ENCODE data around the gene AGAP6.
A peak's percentile ranks its signal among the peaks of the same experiment; 100 is the strongest.
"Not testable (repeated sequence)": the region's sequence is repeated elsewhere in the genome, so short reads cannot be mapped to it uniquely, and the experiment has no call there.

Gene AGAP6

DNA sequence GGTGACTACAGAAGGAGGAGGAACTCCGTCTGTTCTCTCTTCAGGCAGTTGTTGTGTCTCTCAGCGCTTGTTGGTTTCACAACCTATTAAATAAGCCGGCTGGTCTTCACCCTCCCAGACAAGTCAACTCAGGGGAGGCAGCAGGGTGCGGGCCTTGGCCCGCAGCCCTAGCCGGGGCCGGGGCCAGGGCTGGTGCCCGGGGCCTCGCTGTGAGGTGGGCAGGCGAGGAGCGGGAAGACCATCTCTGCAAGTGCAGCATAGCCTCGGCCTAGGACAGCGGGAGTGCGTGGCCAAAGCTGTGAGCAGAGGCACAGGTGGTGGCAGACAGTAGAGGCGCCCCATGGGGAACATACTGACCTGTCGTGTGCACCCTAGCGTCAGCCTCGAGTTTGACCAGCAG, at the start of gene AGAP6:
Gene AGAP6 (plus strand): TSS at position 31 of the 400 bp plus-strand sequence. CDS start 310 bp downstream, at position 341.
- DNase-seq (ENCODE audit: low spot score), result not testable (repeated sequence)

- DNase-seq (ENCODE audit: low spot score), result peak; percentile 81
Measured at GRCh38 chr10:49941447-49942338, 46.5 kb upstream of the AGAP6 start, which contains the start of the genes PARG and TIMM23B. PARG (minus strand) TSS chr10:49942027; CDS start chr10:49941725, 302 bp downstream. TIMM23B (plus strand) TSS chr10:49942053; CDS start chr10:49942195, 142 bp downstream.

GRCh38 chr10:49942339-49942705, 45.9 kb upstream of the AGAP6 start:
- not testable (repeated sequence) for DNase-seq (ENCODE audit: low spot score)

- DNase-seq (ENCODE audit: low spot score), result not testable (repeated sequence)
Measured at GRCh38 chr10:49943607-49944006, 44.6 kb upstream of the AGAP6 start.

DNA sequence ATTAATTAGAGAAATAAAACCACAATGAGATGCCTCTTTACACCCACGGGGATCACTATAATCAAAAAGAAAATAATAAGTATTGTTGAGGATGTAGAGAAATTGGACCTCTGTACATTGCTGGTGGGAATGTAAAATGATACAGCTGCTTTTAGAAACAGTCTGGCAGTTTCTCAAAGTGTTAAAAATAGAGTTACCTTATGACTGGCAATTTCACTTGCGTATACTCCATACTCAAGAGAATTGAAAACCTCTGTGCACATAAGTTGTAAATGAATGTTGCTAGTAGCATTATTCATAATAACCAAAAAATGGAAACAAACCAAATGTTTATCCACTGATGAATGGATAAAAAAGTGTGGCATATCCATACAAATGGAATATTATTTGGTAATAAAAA, 40.1 kb upstream of the AGAP6 start:
- not testable (repeated sequence) for DNase-seq (ENCODE audit: low spot score)

DNA sequence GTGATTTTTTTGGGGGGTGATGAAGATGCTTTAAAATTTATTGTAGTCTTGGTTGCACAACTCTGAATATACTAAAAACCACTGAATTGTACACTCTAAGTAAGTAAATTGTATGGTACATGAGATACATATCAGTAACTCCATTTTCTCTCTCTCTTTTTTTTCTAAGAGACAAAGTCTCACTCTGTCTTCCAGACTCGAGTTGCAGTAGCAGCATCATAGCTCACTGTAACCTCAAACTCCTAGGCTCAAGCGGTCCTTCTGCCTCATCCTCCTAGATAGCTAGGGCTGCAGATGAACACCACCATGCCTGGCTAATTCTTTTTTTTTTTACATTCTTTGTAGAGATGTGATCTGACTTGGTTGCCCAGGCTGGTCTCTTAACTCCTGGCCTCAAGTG, 39.5 kb upstream of the AGAP6 start:
- DNase-seq (ENCODE audit: low spot score), result not testable (repeated sequence)

DNA sequence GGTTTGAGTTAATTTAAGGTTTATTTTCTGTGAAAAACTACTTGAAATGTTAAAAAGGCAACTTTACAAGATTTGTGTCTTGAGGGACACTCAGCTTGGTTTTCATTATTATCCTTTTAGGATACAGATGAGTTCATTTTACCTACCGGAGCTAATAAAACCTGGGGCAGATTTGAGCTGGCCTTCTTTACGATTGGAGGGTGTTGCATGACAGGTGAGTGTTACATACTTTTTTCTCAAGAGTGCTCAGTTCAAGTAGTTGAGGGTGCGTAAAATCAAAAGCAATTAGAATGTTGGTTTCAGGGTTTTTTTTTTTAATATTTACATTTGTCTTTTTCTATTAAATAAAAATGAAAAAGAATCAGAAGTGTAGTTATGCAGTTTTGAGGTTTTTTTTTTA, 36.2 kb upstream of the AGAP6 start:
- not testable (repeated sequence) for DNase-seq (ENCODE audit: low spot score)

- DNase-seq (ENCODE audit: low spot score), result not testable (repeated sequence)
Measured at GRCh38 chr10:49953122-49953521, 35.1 kb upstream of the AGAP6 start.

DNA sequence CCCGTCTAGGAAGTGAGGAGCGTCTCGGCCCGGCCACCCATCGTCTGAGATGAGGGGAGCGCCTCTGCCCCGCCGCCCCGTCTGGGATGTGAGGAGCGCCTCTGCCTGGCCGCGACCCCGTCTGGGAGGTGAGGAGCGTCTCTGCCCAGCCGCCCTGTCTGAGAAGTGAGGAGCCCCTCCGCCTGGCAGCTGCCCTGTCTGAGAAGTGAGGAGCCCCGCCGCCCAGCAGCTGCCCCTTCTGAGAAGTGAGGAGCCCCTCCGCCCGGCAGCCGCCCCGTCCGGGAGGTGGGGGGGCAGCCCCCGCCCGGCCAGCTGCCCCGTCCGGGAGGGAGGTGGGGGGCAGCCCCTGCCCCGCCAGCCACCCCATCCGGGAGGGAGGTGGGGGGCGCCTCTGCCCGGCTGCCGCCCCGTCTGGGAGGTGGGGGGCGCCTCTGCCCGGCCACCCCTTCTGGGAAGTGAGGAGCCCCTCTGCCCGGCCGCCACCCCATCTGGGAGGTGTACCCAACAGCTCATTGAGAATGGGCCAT, 17.8 kb upstream of the AGAP6 start:
- DNase-seq (ENCODE audit: low spot score), result not testable (repeated sequence)

GRCh38 chr10:49971466-49971865, 16.7 kb upstream of the AGAP6 start:
- DNase-seq (ENCODE audit: low spot score), result not testable (repeated sequence)

- DNase-seq (ENCODE audit: low spot score), result not testable (repeated sequence)
Measured at GRCh38 chr10:49972094-49972493, 16.1 kb upstream of the AGAP6 start.

GRCh38 chr10:49977756-49978155, 10.4 kb upstream of the AGAP6 start:
- not testable (repeated sequence) for DNase-seq (ENCODE audit: low spot score)

- DNase-seq (ENCODE audit: low spot score), result not testable (repeated sequence)
Measured at GRCh38 chr10:49987207-49987606, 999 bp upstream of the AGAP6 start.

DNA sequence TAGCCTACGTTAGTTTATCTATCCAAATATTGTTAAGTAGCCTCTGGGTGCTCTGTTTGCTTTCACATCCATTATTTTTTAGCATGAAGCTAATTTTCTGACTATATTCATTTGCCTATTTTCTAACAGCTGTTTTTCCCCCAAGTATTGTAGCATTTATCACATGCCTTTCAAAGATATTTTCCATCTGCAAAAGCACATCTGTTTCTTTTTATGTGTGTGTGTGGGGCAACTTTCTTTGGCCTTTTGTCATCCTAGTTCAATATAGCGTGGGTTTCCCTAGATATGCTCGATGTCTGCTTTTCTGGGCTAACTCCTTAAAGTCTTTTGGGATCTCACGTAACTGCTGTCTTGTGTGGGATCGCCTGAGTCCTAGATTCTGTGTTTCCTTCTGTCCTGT, 7.1 kb downstream of the AGAP6 start:
- DNase-seq (ENCODE audit: low spot score), result not testable (repeated sequence)

- DNase-seq (ENCODE audit: low spot score), result not testable (repeated sequence)
Measured at GRCh38 chr10:50014024-50014423, 25.8 kb downstream of the AGAP6 start.

DNA sequence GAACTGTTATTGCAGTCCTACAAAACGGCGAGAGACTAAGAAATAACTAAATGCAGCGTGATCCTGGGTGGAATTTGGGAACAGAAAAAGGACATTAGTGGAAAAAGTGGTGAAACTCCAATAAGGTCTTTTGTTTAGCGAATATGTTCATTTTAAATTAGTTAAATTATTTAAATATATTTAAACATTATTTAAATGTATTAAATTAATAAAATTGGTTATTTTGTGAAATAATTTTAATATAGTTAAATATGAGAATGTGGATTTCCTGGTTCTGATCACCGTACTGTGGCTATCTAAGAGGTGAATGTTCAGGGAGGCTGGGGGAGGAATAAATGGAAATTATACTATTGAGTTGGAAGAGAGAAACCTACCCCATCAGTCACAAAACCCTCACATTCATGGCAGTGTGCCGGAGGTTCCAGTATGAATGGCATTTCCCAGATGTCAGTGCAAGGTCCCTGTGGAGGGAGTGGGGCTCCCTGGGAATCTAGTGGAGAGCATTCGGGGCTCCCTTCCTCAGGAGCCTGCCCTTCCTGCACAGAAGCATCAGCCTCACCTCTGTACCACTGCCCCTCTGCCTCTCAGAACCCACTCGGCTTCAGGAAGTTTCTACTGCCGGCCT, 27.5 kb downstream of the AGAP6 start:
- DNase-seq (ENCODE audit: low spot score), result not testable (repeated sequence)

DNA sequence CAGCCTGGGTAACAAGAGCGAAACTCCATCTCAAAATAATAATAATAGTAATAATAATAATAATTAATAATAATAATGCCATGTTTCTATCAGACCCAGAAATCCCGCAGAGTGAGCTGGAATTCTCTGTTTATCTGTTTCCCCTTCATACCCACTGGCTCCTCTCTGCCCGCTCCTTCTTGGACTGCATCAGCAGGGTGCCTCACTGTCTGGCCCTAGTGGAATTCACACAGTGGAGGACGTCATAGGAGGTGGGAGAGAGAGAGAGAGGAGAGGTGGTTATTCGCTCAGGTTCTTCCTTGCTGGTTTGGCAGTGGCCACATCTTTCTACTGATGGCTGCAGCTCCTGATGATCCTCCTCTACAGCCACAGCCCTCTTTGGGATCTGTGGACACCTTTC, 28.7 kb downstream of the AGAP6 start:
- not testable (repeated sequence) for DNase-seq (ENCODE audit: low spot score)

DNA sequence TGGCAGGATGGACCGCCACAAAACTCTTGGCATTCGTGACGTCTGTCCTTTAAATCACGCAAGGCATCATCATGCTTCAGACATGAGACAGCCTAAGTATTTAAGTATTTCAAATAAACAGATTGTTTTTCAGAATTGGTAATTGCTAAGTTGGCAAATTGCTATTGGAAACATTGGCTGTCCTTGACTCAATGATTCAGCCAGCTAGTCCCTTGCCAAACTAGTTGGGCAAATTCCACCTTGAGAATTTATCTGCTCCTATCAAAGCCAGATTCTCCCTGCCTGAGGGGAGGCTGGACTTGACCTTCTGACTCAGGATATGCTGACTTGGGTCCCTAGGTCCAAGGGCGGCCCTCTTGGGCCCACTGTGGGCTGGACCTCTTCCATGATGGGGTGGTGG, 29.4 kb downstream of the AGAP6 start:
- DNase-seq (ENCODE audit: low spot score), result not testable (repeated sequence)

- not testable (repeated sequence) for DNase-seq (ENCODE audit: low spot score)
Measured at GRCh38 chr10:50019279-50019678, 31.1 kb downstream of the AGAP6 start.

- DNase-seq (ENCODE audit: low spot score), result not testable (repeated sequence)
Measured at GRCh38 chr10:50020451-50021024, 32.3 kb downstream of the AGAP6 start.

GRCh38 chr10:50021646-50022045, 33.4 kb downstream of the AGAP6 start:
- DNase-seq (ENCODE audit: low spot score), result no peak

DNA sequence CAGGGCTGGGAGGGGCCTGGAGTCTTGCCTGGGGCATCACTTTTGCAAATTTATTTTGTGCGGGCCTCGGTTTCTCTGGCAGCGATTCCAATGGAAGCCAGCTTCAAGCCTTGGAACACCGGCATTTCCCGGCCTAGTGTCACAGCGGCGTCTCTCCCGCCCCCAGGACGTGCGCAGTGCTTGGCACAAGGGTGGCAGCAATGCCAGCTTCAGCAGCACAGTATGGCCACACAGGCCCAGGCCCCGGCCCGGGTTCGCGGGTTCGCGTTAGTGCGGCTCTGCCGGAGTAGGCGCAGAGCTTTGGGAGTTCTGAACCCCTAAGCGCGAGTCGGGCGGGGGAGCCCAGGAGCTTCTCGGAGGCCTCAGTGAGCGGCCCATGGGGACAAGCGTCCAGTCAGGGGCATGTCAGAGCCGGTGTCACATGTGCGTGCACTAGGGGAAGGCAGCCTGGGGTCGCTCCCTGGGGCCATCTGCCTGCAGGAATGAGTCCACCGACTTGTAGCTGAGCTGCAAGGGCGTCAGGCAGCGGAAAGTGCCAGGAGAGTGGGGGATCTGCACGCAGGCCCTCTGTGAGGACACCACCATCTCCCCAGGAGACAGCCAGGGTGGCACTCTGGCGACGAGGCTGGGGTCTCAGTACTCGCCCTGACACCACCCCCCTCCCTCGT, 36.6 kb downstream of the AGAP6 start:
- DNase-seq (ENCODE audit: low spot score), result not testable (repeated sequence)
